ENCODE results near the gene CDC42SE2.

GRCh38 chr5:131296213-131296672, 32.4 kb downstream of the CDC42SE2 start:
- no peak for TF ChIP-seq CTCF (conservative IDR thresholded peaks at IDR 0.05; ENCODE audit: low read length)
- no peak for TF ChIP-seq EZH2phosphoT487 (IDR thresholded peaks at IDR 0.05; ENCODE audit: borderline replicate concordance)

Data from Loucy (cell line).